ENCODE measurements around the gene C10orf95.
A peak's percentile ranks its signal among the peaks of the same experiment; 100 is the strongest.

Gene C10orf95

GRCh38 chr10:102473445-102474331 lies 22.3 kb upstream of the C10orf95 start:
- Mint-ChIP-seq H3K27ac (peak overlapping the region; percentile 74), H3K27me3 (no peaks in the 10 kb centered on the region), H3K36me3 (peaks cover 4% of the 10 kb centered on the region), H3K4me1 (peaks cover 32% of the 10 kb centered on the region), H3K4me3 (peak overlapping the region; percentile 28), H3K9me3 (no peaks in the 10 kb centered on the region)

GRCh38 chr10:102470579-102471546 lies 19.5 kb upstream of the C10orf95 start:
- Mint-ChIP-seq H3K36me3 (peaks cover 4% of the 10 kb centered on the region), H3K27ac (no peak overlapping the region), H3K9me3 (no peaks in the 10 kb centered on the region), H3K4me3 (no peak overlapping the region), H3K27me3 (no peaks in the 10 kb centered on the region), H3K4me1 (peaks cover 23% of the 10 kb centered on the region)

- no peak overlapping the region for H3K27ac Mint-ChIP-seq
- H3K4me3 Mint-ChIP-seq, result no peak overlapping the region
- no peaks in the 10 kb centered on the region for H3K27me3 Mint-ChIP-seq
- no peaks in the 10 kb centered on the region for H3K9me3 Mint-ChIP-seq
- peaks cover 4% of the 10 kb centered on the region for H3K36me3 Mint-ChIP-seq
- peaks cover 14% of the 10 kb centered on the region for H3K4me1 Mint-ChIP-seq
Observed at GRCh38 chr10:102468683-102469082, 17.3 kb upstream of the C10orf95 start.

GRCh38 chr10:102467971-102468438 lies 16.7 kb upstream of the C10orf95 start:
- peaks cover 4% of the 10 kb centered on the region for H3K36me3 Mint-ChIP-seq
- peak overlapping the region; percentile 38 for H3K27ac Mint-ChIP-seq
- H3K4me3 Mint-ChIP-seq, result no peak overlapping the region
- peaks cover 9% of the 10 kb centered on the region for H3K4me1 Mint-ChIP-seq
- no peaks in the 10 kb centered on the region for H3K27me3 Mint-ChIP-seq
- H3K9me3 Mint-ChIP-seq, result no peaks in the 10 kb centered on the region

DNA sequence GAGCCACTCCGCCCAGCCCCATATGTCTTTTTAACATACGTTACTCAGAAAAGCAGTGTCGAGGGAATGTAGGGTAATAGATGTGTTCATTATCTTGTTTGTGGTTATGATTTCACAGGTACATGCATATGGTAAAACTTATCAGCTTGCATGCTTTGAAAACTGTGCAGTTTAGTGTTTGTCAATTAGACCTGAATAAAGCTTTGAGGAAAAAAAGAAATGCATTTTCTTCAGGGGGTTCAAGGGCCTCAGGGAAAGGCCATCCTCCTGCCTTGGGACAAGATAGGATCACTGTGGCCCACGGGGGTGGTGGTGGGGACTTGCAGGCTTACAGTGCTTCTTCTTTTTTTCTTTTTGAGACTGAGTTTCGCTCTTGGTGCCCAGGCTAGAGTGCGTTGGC lies 16.0 kb upstream of the C10orf95 start:
- Mint-ChIP-seq H3K36me3 (peaks cover 4% of the 10 kb centered on the region), H3K27me3 (no peaks in the 10 kb centered on the region), H3K4me1 (peaks cover 10% of the 10 kb centered on the region), H3K4me3 (no peak overlapping the region), H3K9me3 (no peaks in the 10 kb centered on the region), H3K27ac (no peak overlapping the region)

GRCh38 chr10:102465466-102465865 lies 14.1 kb upstream of the C10orf95 start:
- Mint-ChIP-seq H3K27me3 (no peaks in the 10 kb centered on the region), H3K36me3 (peaks cover 4% of the 10 kb centered on the region), H3K4me3 (no peak overlapping the region), H3K9me3 (no peaks in the 10 kb centered on the region), H3K27ac (no peak overlapping the region), H3K4me1 (peaks cover 29% of the 10 kb centered on the region)

- Mint-ChIP-seq H3K27me3 (no peaks in the 10 kb centered on the region), H3K27ac (no peak overlapping the region), H3K4me3 (no peak overlapping the region), H3K9me3 (no peaks in the 10 kb centered on the region), H3K4me1 (peaks cover 29% of the 10 kb centered on the region), H3K36me3 (peaks cover 1% of the 10 kb centered on the region)
Observed at GRCh38 chr10:102463983-102464382, 12.6 kb upstream of the C10orf95 start.

- Mint-ChIP-seq H3K27ac (no peak overlapping the region), H3K4me1 (peaks cover 29% of the 10 kb centered on the region), H3K36me3 (no peaks in the 10 kb centered on the region), H3K9me3 (no peaks in the 10 kb centered on the region), H3K4me3 (peak overlapping the region; percentile 94), H3K27me3 (no peaks in the 10 kb centered on the region)
Observed at GRCh38 chr10:102462512-102463054, 11.2 kb upstream of the C10orf95 start.

DNA sequence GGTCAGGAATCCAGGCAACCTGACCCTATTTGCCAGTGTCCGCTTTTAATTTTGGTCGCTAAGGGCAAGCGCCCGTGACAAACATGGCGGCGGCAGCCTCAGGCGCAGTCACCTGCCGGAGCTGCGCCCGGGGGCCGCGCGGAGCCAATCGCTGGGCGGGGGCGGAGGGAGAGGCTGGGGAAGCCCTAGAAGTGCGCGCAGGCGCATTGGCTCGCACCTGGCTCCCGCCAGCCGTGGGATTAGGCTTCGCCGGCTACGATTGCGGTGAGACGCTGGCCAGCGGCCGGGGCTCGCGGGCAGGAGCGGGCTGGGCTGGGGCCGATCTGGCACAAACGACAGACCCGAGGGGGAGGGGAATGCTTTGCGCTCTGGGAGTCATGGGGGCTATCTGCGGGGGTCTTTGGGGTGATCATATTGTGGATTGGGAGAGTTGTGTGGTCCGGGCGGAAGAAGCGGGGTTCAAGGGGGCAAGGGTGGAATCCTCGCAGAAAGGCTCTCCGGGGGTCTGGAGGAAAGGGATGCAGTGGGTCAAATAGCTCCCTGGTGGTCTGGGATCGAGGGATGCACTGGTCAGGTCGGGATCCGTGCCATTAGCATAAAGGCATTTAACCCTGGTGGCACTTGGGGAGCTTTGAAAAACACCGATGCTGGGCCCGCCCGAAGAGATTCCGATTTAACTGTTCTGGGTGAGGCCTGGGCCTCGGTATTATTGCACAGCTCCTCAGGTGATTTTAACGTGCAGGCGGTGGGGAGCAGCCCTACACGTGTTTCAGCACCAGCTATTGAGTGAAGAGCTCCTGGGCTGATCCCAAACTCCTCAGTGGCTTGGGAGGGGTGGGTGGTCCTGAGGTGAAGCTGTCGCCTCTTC lies 10.1 kb upstream of the C10orf95 start:
- H3K36me3 Mint-ChIP-seq, result no peaks in the 10 kb centered on the region
- peak overlapping the region; percentile 70 for H3K27ac Mint-ChIP-seq
- H3K27me3 Mint-ChIP-seq, result no peaks in the 10 kb centered on the region
- H3K9me3 Mint-ChIP-seq, result no peaks in the 10 kb centered on the region
- peak overlapping the region; percentile 94 for H3K4me3 Mint-ChIP-seq
- H3K4me1 Mint-ChIP-seq, result peaks cover 29% of the 10 kb centered on the region

GRCh38 chr10:102460836-102461186 lies 9.5 kb upstream of the C10orf95 start:
- Mint-ChIP-seq H3K27me3 (no peaks in the 10 kb centered on the region), H3K4me3 (peak overlapping the region; percentile 94), H3K4me1 (peaks cover 29% of the 10 kb centered on the region), H3K27ac (peak overlapping the region; percentile 93), H3K9me3 (no peaks in the 10 kb centered on the region), H3K36me3 (no peaks in the 10 kb centered on the region)

- Mint-ChIP-seq H3K27ac (no peak overlapping the region), H3K36me3 (no peaks in the 10 kb centered on the region), H3K27me3 (no peaks in the 10 kb centered on the region), H3K4me3 (no peak overlapping the region), H3K4me1 (peaks cover 27% of the 10 kb centered on the region), H3K9me3 (no peaks in the 10 kb centered on the region)
Observed at GRCh38 chr10:102458656-102459055, 7.3 kb upstream of the C10orf95 start.

- Mint-ChIP-seq H3K4me1 (peaks cover 29% of the 10 kb centered on the region), H3K27ac (peak overlapping the region; percentile 60), H3K27me3 (no peaks in the 10 kb centered on the region), H3K4me3 (no peak overlapping the region), H3K36me3 (peaks cover 4% of the 10 kb centered on the region), H3K9me3 (no peaks in the 10 kb centered on the region)
Observed at GRCh38 chr10:102457591-102458150, 6.3 kb upstream of the C10orf95 start.

DNA sequence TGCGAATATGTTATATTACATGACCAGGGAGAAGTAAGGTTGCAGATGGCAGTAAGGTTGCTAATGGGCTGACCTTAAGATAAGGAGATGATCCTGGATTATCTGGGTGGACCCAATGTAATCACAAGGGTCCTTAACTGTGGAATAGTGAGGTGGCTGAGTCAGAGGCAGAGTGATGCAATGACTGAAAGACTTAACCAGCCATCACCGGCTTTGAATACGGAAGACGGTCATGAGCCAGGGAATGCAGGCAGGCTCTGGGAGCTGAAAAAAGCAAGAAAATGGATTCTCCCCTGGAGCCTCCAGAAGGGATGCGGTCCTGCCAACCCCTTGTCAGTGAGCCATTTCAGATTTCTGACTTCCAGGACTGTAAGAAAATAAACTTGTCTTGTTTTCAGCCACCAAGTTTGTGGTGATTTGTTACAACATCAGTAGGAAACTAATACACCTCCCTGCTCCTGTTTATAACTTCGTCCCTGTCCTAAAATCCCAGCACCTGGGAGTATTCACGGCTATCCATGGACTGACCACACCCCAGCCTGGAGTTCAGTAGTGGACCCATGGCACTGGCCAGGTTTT lies 4.6 kb upstream of the C10orf95 start:
- H3K27me3 Mint-ChIP-seq, result no peaks in the 10 kb centered on the region
- no peak overlapping the region for H3K4me3 Mint-ChIP-seq
- peaks cover 4% of the 10 kb centered on the region for H3K36me3 Mint-ChIP-seq
- H3K27ac Mint-ChIP-seq, result no peak overlapping the region
- peaks cover 23% of the 10 kb centered on the region for H3K4me1 Mint-ChIP-seq
- H3K9me3 Mint-ChIP-seq, result no peaks in the 10 kb centered on the region
